ENCODE data around the gene VPS41. TPM values are rescaled to one million over a fixed set of nuclear protein-coding genes. Genes with fewer than 3 reads are reported as not detected.

Gene VPS41
- polyA plus RNA-seq, 1 experiment: 15.7 TPM

DNA sequence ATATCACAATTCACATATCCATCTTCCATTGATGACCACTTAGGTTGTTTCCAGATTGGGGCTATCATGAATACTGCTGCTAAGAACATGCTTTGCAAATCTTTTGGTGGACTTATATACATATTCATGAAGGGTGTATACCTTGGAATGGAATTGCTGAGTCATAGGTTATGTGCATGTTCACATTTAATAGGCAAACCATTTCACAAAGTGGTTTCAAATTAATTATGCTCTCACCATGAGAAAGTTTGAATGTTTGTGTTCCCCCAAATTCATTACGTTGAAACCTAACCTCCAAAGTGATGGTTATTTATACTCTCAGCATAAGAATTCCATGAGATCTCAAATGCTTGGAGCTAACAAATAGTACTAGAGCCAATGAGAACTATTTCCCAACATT lies 86.4 kb downstream of the VPS41 start:
- Histone ChIP-seq H3K4me3 (ENCODE audit: low read depth, low read length) (no peak overlapping the region), H3K27me3 (ENCODE audit: control insufficient read depth, insufficient read depth, low read length) (no peaks in the 10 kb centered on the region)

GRCh38 chr7:38820571-38820970 lies 88.4 kb downstream of the VPS41 start:
- CTCF ChIA-PET: interaction anchor here (1.0 kb wide), 1 partner anchor 421 kb away, joined by 3 read pairs; no protein-coding TSS in a partner anchor
- TF ChIP-seq CTCF (IDR thresholded peaks at IDR 0.05; ENCODE audit: insufficient read depth, low read depth, low read length): no peak

More for the DNA sequence above, 86.4 kb downstream of the VPS41 start:
- no peak for TF ChIP-seq CTCF (IDR thresholded peaks at IDR 0.05; ENCODE audit: insufficient read depth, low read depth, low read length)
- H3K36me3 ChIP-seq (ENCODE audit: control insufficient read depth, insufficient read depth, low read length): no peaks in the 10 kb centered on the region
- DNase-seq (ENCODE audit: low read depth): no peak
- CTCF ChIA-PET: no interaction called here
- POLR2A ChIA-PET: no interaction called here

DNA sequence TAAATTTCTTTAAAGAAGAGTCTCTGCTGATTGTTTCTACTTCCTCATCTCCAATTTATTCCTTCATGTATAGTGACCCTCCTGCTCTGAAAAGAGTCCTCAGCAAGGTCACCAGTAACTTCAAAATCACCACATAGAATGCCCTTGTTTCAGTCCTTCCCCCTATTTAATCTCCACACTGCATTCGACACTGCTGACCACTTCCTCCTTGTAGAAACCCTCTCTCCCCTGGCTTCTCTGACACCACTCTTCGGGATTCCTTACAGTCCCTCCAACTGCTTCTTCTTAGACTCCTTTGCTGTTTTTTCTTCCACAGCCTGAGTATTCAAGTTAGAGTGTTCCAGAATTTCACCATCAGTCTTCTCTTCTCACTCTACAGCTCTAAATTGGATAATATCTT lies 89.5 kb downstream of the VPS41 start:
- no peak for TF ChIP-seq CTCF (IDR thresholded peaks at IDR 0.05; ENCODE audit: insufficient read depth, low read depth, low read length)
- CTCF ChIA-PET: no interaction called here
- H3K4me3 ChIP-seq (ENCODE audit: low read depth, low read length): no peak overlapping the region
- H3K27me3 ChIP-seq (ENCODE audit: control insufficient read depth, insufficient read depth, low read length): no peaks in the 10 kb centered on the region
- DNase-seq (ENCODE audit: low read depth): no peak
- POLR2A ChIA-PET: no interaction called here
- no peaks in the 10 kb centered on the region for H3K36me3 ChIP-seq (ENCODE audit: control insufficient read depth, insufficient read depth, low read length)

More at GRCh38 chr7:38820571-38820970, 88.4 kb downstream of the VPS41 start:
- no peaks in the 10 kb centered on the region for H3K27me3 ChIP-seq (ENCODE audit: control insufficient read depth, insufficient read depth, low read length)
- DNase-seq (ENCODE audit: low read depth): no peak
- POLR2A ChIA-PET: no interaction called here
- H3K4me3 ChIP-seq (ENCODE audit: low read depth, low read length): no peak overlapping the region
- H3K36me3 ChIP-seq (ENCODE audit: control insufficient read depth, insufficient read depth, low read length): no peaks in the 10 kb centered on the region

DNA sequence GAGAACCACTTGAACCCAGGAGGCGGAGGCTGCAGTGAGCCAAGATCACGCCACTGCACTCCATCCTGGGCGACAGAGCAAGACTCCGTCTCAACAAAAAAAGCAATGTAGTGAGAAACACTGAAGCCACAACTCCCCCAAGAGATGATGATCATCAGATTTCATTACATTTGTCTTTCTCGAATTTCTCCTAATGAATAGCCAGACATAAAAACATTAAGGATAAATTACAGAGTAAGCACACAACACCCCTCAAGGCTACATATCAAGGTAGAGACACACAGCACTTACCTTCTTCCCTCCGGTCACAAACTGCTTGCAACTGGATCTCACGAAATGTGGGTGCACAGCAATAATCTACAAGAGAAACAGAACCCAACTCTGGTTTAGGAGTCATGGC lies 91.5 kb downstream of the VPS41 start:
- ChIA-PET POLR2A (no interaction called here), CTCF (no interaction called here)
- Histone ChIP-seq H3K36me3 (ENCODE audit: control insufficient read depth, insufficient read depth, low read length) (no peaks in the 10 kb centered on the region), H3K27me3 (ENCODE audit: control insufficient read depth, insufficient read depth, low read length) (no peaks in the 10 kb centered on the region), H3K4me3 (ENCODE audit: low read depth, low read length) (no peak overlapping the region)
- DNase-seq (ENCODE audit: low read depth): no peak
- TF ChIP-seq CTCF (IDR thresholded peaks at IDR 0.05; ENCODE audit: insufficient read depth, low read depth, low read length): no peak

GRCh38 chr7:38813768-38814167 lies 95.2 kb downstream of the VPS41 start:
- Histone ChIP-seq H3K36me3 (ENCODE audit: control insufficient read depth, insufficient read depth, low read length) (no peaks in the 10 kb centered on the region), H3K27me3 (ENCODE audit: control insufficient read depth, insufficient read depth, low read length) (no peaks in the 10 kb centered on the region), H3K4me3 (ENCODE audit: low read depth, low read length) (no peak overlapping the region)
- POLR2A ChIA-PET: no interaction called here
- no peak for TF ChIP-seq CTCF (IDR thresholded peaks at IDR 0.05; ENCODE audit: insufficient read depth, low read depth, low read length)
- CTCF ChIA-PET: no interaction called here
- DNase-seq (ENCODE audit: low read depth): no peak

Measured in BJ (cell line).